Esophagus squamous epithelium (tissue), 4 donors: ENCODE data around the gene SPATC1L.
"Not testable (repeated sequence)": the region's sequence is repeated elsewhere in the genome, so short reads cannot be mapped to it uniquely, and the experiment has no call there.

Experiments
- POLR2A ChIP-seq, 4 donors: fragments of 450-650 bp; IDR thresholded peaks; one replicate each; pipeline ENCODE4 v1.6.1; 2017; ENCODE audit warnings: antibody characterized with exemption in 4 of 4, mild to moderate bottlenecking in 4 of 4, moderate library complexity in 3 of 4
- TF ChIP-seq, protein P1 (sequence below), 6 experiments: fragments of 450-650 bp in 4 of 6; fragments of 200-600 bp in 2 of 6; sonication (generic) in 2 of 6; IDR thresholded peaks; one replicate each; pipeline ENCODE4 v1.5.1; 2016 to 2019; ENCODE audit warnings: antibody characterized with exemption in 6 of 6, mild to moderate bottlenecking in 4 of 6, moderate library complexity in 4 of 6

DNA sequence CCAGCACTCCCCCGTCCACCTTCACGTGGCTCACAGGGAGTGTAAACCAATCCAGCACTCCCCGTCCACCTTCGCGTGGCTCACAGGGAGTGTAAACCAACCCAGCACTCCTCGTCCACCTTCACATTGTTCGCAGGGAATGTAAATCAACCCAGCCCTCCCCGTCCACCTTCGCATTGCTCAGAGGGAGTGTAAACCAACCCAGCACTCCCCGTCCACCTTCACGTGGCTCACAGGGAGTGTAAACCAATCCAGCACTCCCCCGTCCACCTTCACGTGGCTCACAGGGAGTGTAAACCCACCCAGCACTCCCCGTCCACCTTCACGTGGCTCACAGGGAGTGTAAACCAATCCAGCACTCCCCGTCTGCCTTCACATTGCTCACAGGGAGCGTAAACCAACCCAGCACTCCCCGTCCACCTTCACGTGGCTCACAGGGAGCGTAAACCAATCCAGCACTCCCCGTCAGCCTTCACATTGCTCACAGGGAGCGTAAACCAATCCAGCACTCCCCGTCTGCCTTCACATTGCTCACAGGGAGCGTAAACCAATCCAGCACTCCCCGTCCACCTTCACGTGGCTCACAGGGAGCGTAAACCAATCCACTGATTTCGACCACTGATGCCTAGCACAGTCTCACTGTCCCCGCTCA lies 43.8 kb downstream of the SPATC1L start:
- TF ChIP-seq, protein P1, sequence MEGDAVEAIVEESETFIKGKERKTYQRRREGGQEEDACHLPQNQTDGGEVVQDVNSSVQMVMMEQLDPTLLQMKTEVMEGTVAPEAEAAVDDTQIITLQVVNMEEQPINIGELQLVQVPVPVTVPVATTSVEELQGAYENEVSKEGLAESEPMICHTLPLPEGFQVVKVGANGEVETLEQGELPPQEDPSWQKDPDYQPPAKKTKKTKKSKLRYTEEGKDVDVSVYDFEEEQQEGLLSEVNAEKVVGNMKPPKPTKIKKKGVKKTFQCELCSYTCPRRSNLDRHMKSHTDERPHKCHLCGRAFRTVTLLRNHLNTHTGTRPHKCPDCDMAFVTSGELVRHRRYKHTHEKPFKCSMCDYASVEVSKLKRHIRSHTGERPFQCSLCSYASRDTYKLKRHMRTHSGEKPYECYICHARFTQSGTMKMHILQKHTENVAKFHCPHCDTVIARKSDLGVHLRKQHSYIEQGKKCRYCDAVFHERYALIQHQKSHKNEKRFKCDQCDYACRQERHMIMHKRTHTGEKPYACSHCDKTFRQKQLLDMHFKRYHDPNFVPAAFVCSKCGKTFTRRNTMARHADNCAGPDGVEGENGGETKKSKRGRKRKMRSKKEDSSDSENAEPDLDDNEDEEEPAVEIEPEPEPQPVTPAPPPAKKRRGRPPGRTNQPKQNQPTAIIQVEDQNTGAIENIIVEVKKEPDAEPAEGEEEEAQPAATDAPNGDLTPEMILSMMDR (IDR thresholded peaks at IDR 0.05), result not testable (repeated sequence)
- not testable (repeated sequence) for TF ChIP-seq POLR2A (IDR thresholded peaks at IDR 0.05)
